Right atrium auricular region (tissue), 2 donors: ENCODE results near the gene SLC22A13. TPM values are rescaled to one million over a fixed set of nuclear protein-coding genes. Genes with fewer than 3 reads are reported as not detected.
"Not testable (repeated sequence)": the region's sequence is repeated elsewhere in the genome, so short reads cannot be mapped to it uniquely, and the experiment has no call there.

ENCODE experiments used
- DNase-seq: peaks from one replicate; pipeline ENCODE4 v3.0.0-alpha.2; 2019; ENCODE audit warnings: low spot score
- H3K27ac ChIP-seq, 2 donors: fragments of 200-600 bp; sonication (generic); 1 replicate in 1 of 2; 2 replicates in 1 of 2; pipeline ENCODE4 v1.5.1; 2016 to 2019
- H3K27me3 ChIP-seq, 2 donors: fragments of 200-600 bp; sonication (generic); one replicate each; pipeline versions ENCODE4 v1.5.1 to v1.6.0; 2017 to 2019
- H3K36me3 ChIP-seq: fragments of 200-600 bp; sonication (generic); one replicate; pipeline ENCODE4 v1.5.1; 2016
- H3K4me1 ChIP-seq, 2 donors: fragments of 200-600 bp; sonication (generic); one replicate each; pipeline versions ENCODE4 v1.5.1 to v1.6.0; 2017 to 2019
- H3K4me3 ChIP-seq, 2 donors: fragments of 200-600 bp; sonication (generic); 1 replicate in 1 of 2; 2 replicates in 1 of 2; pipeline ENCODE4 v1.5.1; 2017 to 2019; ENCODE audit warnings: mild to moderate bottlenecking in 1 of 2, moderate library complexity in 1 of 2
- H3K9me3 ChIP-seq, 2 donors: fragments of 200-600 bp; sonication (generic); one replicate each; pipeline ENCODE4 v1.5.1; 2019
- CTCF ChIP-seq, 2 donors: fragments of 200-600 bp; sonication (generic); IDR thresholded peaks; one replicate each; pipeline ENCODE4 v1.5.1; 2019; ENCODE audit warnings: antibody characterized with exemption in 2 of 2
- total RNA-seq, 2 donors: library from RNA; depleted of rRNA; stranded (reverse); fragments of >200 nt; gene quantifications; one replicate each; pipeline ENCODE4 v1.1.0, GENCODE V29; 2016

SLC22A13 gene
- total RNA-seq, 2 donors from 2014 or later: not detected

- peaks cover 29% of the 10 kb centered on the region for H3K36me3 ChIP-seq
- DNase-seq: no peak
Observed at GRCh38 chr3:38226273-38226672, 39.3 kb upstream of the SLC22A13 start.

GRCh38 chr3:38227989-38228388, 37.6 kb upstream of the SLC22A13 start:
- Histone ChIP-seq H3K4me1 (no peaks in the 10 kb centered on the region), H3K9me3 (no peaks in the 10 kb centered on the region), H3K27me3 (no peaks in the 10 kb centered on the region), H3K4me3 (no peak overlapping the region), H3K36me3 (peaks cover 23% of the 10 kb centered on the region), H3K27ac (no peak overlapping the region)
- no peak for TF ChIP-seq CTCF (IDR thresholded peaks at IDR 0.05)
- DNase-seq: no peak

More at GRCh38 chr3:38226273-38226672, 39.3 kb upstream of the SLC22A13 start:
- Histone ChIP-seq H3K4me1 (no peaks in the 10 kb centered on the region), H3K4me3 (no peak overlapping the region), H3K9me3 (no peaks in the 10 kb centered on the region), H3K27ac (no peak overlapping the region), H3K27me3 (no peaks in the 10 kb centered on the region)
- TF ChIP-seq CTCF (IDR thresholded peaks at IDR 0.05): no peak

GRCh38 chr3:38229036-38229435, 36.6 kb upstream of the SLC22A13 start:
- Histone ChIP-seq H3K9me3 (no peaks in the 10 kb centered on the region), H3K36me3 (peaks cover 20% of the 10 kb centered on the region), H3K27me3 (no peaks in the 10 kb centered on the region), H3K27ac (no peak overlapping the region), H3K4me1 (no peaks in the 10 kb centered on the region), H3K4me3 (no peak overlapping the region)
- DNase-seq: no peak
- TF ChIP-seq CTCF (IDR thresholded peaks at IDR 0.05): no peak

- Histone ChIP-seq H3K9me3 (peaks cover 0 to 7% of the 10 kb centered on the region in 2 donors), H3K27me3 (no peaks in the 10 kb centered on the region), H3K36me3 (peaks cover 15% of the 10 kb centered on the region), H3K4me3 (no peak overlapping the region), H3K4me1 (no peaks in the 10 kb centered on the region), H3K27ac (no peak overlapping the region)
- DNase-seq: no peak
- TF ChIP-seq CTCF (IDR thresholded peaks at IDR 0.05): no peak
Observed at GRCh38 chr3:38232701-38233100, 32.9 kb upstream of the SLC22A13 start.

- Histone ChIP-seq H3K4me3 (no peak overlapping the region), H3K27me3 (no peaks in the 10 kb centered on the region), H3K36me3 (peaks cover 24% of the 10 kb centered on the region), H3K9me3 (peaks cover 0 to 19% of the 10 kb centered on the region in 2 donors), H3K4me1 (no peaks in the 10 kb centered on the region), H3K27ac (no peak overlapping the region)
- no peak for DNase-seq
- TF ChIP-seq CTCF (IDR thresholded peaks at IDR 0.05): no peak
Observed at GRCh38 chr3:38235466-38235865, 30.1 kb upstream of the SLC22A13 start.

GRCh38 chr3:38238416-38239008, 27.1 kb upstream of the SLC22A13 start:
- Histone ChIP-seq H3K4me3 (no peak overlapping the region), H3K9me3 (peaks cover 0 to 19% of the 10 kb centered on the region in 2 donors), H3K27me3 (no peaks in the 10 kb centered on the region), H3K4me1 (no peaks in the 10 kb centered on the region), H3K36me3 (peaks cover 21% of the 10 kb centered on the region), H3K27ac (no peak overlapping the region)
- TF ChIP-seq CTCF (IDR thresholded peaks at IDR 0.05): no peak
- no peak for DNase-seq

- peaks cover 13% of the 10 kb centered on the region for H3K36me3 ChIP-seq
- H3K27ac ChIP-seq, DNase-seq, H3K4me3 ChIP-seq, H3K4me1 ChIP-seq, H3K27me3 ChIP-seq: not testable (repeated sequence)
- H3K9me3 ChIP-seq: peaks cover 0 to 11% of the 10 kb centered on the region in 2 donors
Observed at GRCh38 chr3:38242812-38243211, 22.8 kb upstream of the SLC22A13 start.
